Right cardiac atrium (tissue), 5 donors: ENCODE measurements around the gene MRPS26. TPM values are rescaled to one million over a fixed set of nuclear protein-coding genes. Genes with fewer than 3 reads are reported as not detected.
"Not testable (repeated sequence)": the region's sequence is repeated elsewhere in the genome, so short reads cannot be mapped to it uniquely, and the experiment has no call there.

ENCODE experiments used
- ATAC-seq, 2 donors: fragments of 200-7000 bp; cut with Tn5 transposase; one replicate each; pipeline versions ENCODE4 v1.8.0 to v1.9.1; 2020; ENCODE audit warnings: moderate library complexity in 2 of 2, mild to moderate bottlenecking in 1 of 2
- DNase-seq, 3 donors: peaks; one replicate each; pipeline ENCODE4 v3.0.0-alpha.2; 2020
- H3K27ac ChIP-seq: one replicate; pipeline ENCODE4 v1.5.1; 2013; ENCODE audit warnings: mild to moderate bottlenecking, low read length, control low read depth, moderate library complexity
- H3K27me3 ChIP-seq: one replicate; pipeline ENCODE4 v1.6.1; 2013; ENCODE audit not compliant: control insufficient read depth, insufficient read depth
- H3K4me1 ChIP-seq: one replicate; pipeline ENCODE4 v1.6.1; 2013; ENCODE audit warnings: low read length; ENCODE audit not compliant: control insufficient read depth, insufficient read depth
- H3K4me3 ChIP-seq: one replicate; pipeline ENCODE4 v1.5.1; 2013; ENCODE audit warnings: low read length, control low read depth
- H3K9me3 ChIP-seq: one replicate; pipeline ENCODE4 v1.6.1; 2013; ENCODE audit warnings: low read length; ENCODE audit not compliant: control insufficient read depth
- WGBS: extraction: QIAGEN DNeasy Blood & Tissue Kit; methylation state at CpG from one replicate; pipeline ENCODE4 v1.1.7; 2013; 5-methylcytosine and 5-hydroxymethylcytosine counted together
- intact Hi-C, 4 donors: fragments of 100-400 bp; cut with DNase I; formaldehyde crosslinking; loops; one replicate each; pipeline versions ENCODE4 v1.11.0 to v1.14.0; 2022 to 2023
- polyA plus RNA-seq: library from polyadenylated mRNA; stranded (reverse); fragments of 200-250 nt; gene quantifications from one replicate; pipeline ENCODE4 v1.2.3, GENCODE V29; 2013
- total RNA-seq, 4 donors: library from RNA; stranded (reverse); fragmentation: NEBNext Ultra II Directional; extraction: Animal tissue kit (Norgen Biotek cat#: 25700); gene quantifications; one replicate each; pipeline ENCODE4 v1.2.1, GENCODE V29; 2021
- donor health status: healthy with polysubstance abuse.
- donor health status: DM: no; HTN: yes; CAD: no.
- donor health status: DM: no; HTN: no; CAD: no.
- donor health status: DM: no; HTN: yes; CAD: no; lungs with severe emphysema.
- donor health status: DM: yes; HTN: yes; CAD: no.

MRPS26 gene
- total and polyA plus RNA-seq, 5 donors: 31.5 to 69.9 (median 46.7) TPM

DNA sequence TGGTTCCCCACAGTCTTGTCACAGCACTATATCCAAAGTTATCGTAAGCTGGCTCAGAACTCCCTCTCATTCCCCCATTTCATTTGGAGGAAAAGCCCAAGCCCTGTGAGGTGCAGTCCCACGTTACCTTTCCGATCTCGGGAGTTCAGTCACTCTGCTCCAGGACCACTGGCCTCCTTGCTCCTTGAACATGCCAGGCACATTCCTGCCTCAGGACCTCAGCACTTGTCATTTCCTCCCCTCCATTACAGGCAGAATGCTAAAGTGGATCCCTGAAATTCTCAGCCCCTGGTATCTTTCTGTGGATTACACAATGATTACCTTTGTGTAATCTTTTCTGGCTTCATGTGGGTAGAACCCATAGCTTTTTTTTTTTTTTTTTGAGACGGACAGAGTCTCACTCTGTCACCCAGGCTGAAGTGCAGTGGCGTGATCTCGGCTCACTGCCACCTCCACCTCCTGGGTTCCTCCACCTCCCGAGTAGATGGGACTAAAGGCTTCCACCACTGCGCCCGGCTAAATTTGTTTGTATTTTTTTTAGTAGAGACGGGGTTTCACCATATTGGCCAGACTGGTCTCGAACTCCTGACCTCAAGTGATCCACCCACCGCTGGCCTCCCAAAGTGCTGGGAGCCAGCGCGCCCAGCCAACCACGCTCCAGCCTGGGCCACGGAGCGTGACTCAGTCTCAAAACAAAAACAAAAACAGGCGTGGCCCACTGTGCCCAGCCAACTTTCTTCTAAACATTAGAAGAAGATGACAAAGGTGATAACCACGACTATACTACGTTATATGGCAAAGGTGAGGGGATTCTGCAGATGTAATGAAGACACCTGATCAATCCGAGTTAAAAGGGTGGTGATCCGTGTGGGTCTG lies 21.5 kb downstream of the MRPS26 start:
- Histone ChIP-seq H3K9me3 (no peaks in the 10 kb centered on the region), H3K27ac (no peak overlapping the region), H3K4me1 (no peaks in the 10 kb centered on the region), H3K4me3 (no peak overlapping the region), H3K27me3 (no peaks in the 10 kb centered on the region)
- intact Hi-C loops: no loop called here
- DNase-seq (no peak), ATAC-seq (no peak)
- 83% methylated on average over 23 of the region's 23 CpGs for WGBS

DNA sequence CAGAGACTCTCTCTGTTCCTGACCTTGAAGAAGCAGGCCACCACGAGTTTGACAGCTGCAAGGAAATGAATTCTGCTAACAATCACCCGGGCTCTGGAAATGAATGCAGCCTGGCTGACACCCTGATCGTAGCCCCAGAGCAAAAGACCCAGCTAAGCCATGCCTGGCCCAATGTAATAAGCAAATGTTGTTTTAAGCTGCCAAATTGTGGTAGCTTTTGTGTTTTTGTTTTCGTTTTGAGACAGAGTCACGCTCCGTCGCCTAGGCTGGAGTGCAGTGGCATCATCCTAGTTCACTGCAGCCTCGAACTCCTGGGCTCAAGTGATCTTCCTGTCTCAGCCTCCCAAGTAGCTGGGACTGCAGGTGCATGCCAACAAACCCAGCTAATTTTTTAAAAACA lies 22.2 kb downstream of the MRPS26 start:
- intact Hi-C loops: no loop called here
- DNase-seq (no peak), ATAC-seq (no peak)
- Histone ChIP-seq H3K4me1 (no peaks in the 10 kb centered on the region), H3K9me3 (no peaks in the 10 kb centered on the region), H3K27ac (no peak overlapping the region), H3K4me3 (no peak overlapping the region), H3K27me3 (no peaks in the 10 kb centered on the region)
- 67% methylated on average over 8 of the region's 8 CpGs for WGBS

DNA sequence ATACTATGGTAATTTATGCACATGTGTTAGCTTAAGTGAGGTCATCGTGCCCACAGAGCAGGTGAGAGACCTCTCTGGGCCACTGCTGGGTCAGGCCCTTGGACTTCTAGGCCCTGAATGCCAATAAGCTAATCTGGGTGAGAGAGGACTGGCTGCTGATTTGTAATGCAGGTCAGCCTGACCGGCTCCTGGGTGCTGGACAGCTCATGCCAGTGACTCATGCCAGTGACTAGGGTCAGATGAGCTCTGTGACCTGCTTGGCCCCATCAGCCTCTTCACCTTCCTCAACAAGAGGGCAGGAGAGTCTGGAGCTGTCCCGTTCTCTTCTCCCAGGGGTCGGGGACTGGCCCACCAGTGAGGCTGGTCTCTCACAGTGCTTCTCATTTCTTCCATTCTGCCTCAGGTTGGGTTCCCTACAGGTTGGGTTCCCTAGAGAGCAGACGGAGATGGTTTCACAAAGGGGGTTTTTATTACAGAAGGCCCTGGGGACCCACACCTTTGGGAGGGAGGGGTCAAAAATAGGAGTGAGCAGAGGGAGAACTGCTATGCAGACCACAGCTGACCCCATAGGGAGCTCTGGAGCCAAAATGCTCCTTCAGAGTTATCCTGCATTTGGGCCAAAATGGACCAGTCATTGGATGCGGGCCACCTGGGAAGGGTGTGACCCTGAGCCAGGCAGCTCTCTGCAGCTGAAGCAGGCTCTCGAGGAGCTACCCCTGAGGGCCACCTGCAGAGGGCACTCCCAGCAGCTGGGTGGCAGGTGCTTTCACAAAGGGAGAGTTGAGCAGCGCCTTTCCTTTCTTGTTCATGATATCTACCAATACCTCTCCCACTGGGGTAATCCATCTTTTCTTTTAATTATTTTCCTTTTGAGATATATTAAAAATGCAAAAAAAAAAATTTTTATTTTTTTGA lies 23.4 kb downstream of the MRPS26 start:
- ATAC-seq (no peak), DNase-seq (no peak)
- Histone ChIP-seq H3K9me3 (no peaks in the 10 kb centered on the region), H3K27me3 (no peaks in the 10 kb centered on the region), H3K4me3 (no peak overlapping the region), H3K4me1 (no peaks in the 10 kb centered on the region), H3K27ac (no peak overlapping the region)
- WGBS: 82% methylated on average over 8 of the region's 8 CpGs
- intact Hi-C loops: no loop called here

DNA sequence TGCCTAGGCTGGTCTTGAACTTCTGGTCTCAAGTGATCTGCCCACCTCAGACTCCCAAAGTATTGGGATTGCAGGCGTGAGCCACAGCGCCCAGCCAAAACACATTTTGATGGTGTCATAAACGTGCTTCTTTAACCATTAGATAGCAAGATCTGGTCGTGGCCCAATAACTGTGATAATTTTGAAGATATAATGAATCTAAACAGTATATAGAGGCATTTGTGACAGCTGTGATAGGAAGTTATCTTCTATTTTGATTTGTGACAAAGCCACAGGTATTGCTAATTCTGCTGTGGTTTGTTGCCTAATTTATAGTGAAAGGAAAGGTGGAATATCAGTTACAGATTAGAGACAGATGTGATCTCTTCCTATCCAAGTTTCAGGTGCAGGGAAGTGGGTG lies 24.9 kb downstream of the MRPS26 start:
- DNase-seq: no peak
- intact Hi-C loops: no loop called here
- Histone ChIP-seq H3K4me1 (no peaks in the 10 kb centered on the region), H3K27ac (no peak overlapping the region), H3K4me3 (no peak overlapping the region), H3K27me3 (no peaks in the 10 kb centered on the region), H3K9me3 (no peaks in the 10 kb centered on the region)
- ATAC-seq: no peak
- WGBS: 80% methylated on average over 4 of the region's 4 CpGs

DNA sequence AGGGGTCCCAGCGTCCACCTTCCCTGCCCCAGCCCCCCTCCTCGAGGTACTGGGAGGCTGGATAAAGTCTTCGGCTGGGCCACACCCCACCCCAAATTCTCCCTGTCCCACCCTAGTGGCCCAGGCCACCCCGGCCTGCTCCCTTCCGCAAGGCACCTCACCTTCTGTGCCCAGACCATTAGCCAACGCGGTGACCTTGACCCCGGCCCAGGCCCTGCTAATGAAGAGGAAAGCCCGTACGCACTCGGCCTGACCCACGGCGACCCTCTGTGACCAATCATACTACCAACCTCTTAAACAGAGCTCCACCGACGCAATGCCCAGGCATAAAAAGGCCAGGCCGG lies 25.4 kb downstream of the MRPS26 start:
- peak in 1 of 2 donors; percentile 13 for ATAC-seq
- Histone ChIP-seq H3K4me3 (no peak overlapping the region), H3K27ac (no peak overlapping the region)

DNA sequence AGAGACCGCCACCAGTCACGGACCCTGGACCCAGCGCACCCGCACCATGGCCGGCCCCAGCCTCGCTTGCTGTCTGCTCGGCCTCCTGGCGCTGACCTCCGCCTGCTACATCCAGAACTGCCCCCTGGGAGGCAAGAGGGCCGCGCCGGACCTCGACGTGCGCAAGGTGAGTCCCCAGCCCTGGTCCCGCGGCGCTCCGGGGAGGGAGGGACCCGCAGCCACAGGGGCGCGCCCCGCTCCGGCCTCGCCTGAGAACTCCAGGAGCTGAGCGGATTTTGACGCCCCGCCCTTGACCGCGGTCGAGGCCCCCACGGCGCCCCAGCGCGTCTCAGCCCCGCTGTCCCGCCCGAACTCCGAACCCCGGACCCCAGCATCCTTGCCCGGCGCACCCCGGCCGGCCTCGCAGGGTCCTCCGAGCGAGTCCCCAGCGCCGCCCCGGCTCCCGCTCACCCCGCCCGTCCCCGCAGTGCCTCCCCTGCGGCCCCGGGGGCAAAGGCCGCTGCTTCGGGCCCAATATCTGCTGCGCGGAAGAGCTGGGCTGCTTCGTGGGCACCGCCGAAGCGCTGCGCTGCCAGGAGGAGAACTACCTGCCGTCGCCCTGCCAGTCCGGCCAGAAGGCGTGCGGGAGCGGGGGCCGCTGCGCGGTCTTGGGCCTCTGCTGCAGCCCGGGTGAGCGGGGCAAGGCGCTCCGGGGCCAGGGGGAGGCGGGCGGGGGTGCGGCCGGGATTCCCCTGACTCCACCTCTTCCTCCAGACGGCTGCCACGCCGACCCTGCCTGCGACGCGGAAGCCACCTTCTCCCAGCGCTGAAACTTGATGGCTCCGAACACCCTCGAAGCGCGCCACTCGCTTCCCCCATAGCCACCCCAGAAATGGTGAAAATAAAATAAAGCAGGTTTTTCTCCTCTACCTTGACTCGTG lies 26.0 kb downstream of the MRPS26 start, which contains the start of gene OXT:
OXT (plus strand) TSS at position 11 of the 920 bp plus-strand sequence; CDS start at position 47, 36 bp downstream.
- Histone ChIP-seq H3K27me3 (no peaks in the 10 kb centered on the region), H3K9me3 (no peaks in the 10 kb centered on the region), H3K4me3 (peak within 1 kb of the TSS; percentile 47), H3K4me1 (no peaks in the 10 kb centered on the region), H3K27ac (no peak within 1 kb of the TSS)
- DNase-seq (peak; percentile 68 to 85 (median 83)), ATAC-seq (peak; percentile 83 to 91)
- intact Hi-C loops: no loop called here
- 8% methylated on average over 95 of the region's 95 CpGs for WGBS

More for the DNA sequence above, 25.4 kb downstream of the MRPS26 start:
- intact Hi-C loops: no loop called here
- WGBS: 73% methylated on average over 16 of the region's 16 CpGs
- no peaks in the 10 kb centered on the region for H3K4me1 ChIP-seq
- no peaks in the 10 kb centered on the region for H3K27me3 ChIP-seq
- no peak for DNase-seq
- H3K9me3 ChIP-seq: no peaks in the 10 kb centered on the region

DNA sequence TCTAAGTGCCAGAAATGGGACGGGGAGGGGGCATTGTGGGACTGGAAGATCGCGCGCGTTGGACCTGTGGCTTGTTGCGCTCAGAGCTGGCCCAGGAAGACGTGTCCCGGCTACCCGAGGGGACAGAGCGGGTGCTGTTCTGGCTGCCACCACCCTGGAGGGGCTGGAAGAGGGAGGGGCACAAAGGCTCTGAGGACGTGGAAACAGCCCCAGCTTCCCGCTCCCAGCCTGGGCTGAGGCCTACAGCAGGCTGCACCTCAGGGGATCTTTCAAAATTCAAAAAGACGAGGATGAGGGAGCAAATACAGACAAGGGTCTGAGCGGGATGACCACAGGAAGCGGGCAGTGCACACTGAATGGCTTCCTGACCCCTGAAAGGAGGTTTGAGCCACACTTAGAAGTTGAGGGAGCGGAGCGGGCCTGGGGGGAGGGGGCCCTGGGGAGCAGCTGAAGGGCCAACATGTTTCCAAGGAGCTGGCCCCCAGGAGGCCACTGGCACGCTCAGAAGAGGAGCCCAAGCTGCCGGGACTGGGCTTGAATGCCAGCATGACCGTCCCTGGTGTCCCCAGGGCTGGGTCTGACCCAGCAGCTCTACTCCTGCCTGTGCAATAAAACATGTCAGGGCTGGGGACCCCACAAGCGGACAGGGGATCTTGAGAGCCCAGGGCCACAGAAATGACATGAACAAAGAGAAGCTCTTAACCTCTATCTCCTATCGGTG lies 26.8 kb downstream of the MRPS26 start:
- DNase-seq: no peak
- intact Hi-C loops: no loop called here
- no peaks in the 10 kb centered on the region for H3K9me3 ChIP-seq
- no peaks in the 10 kb centered on the region for H3K4me1 ChIP-seq
- H3K4me3 ChIP-seq: peak overlapping the region; percentile 47
- ATAC-seq: peak in 1 of 2 donors; percentile 35
- H3K27me3 ChIP-seq: no peaks in the 10 kb centered on the region
- 76% methylated on average over 22 of the region's 22 CpGs for WGBS
- H3K27ac ChIP-seq: no peak overlapping the region

DNA sequence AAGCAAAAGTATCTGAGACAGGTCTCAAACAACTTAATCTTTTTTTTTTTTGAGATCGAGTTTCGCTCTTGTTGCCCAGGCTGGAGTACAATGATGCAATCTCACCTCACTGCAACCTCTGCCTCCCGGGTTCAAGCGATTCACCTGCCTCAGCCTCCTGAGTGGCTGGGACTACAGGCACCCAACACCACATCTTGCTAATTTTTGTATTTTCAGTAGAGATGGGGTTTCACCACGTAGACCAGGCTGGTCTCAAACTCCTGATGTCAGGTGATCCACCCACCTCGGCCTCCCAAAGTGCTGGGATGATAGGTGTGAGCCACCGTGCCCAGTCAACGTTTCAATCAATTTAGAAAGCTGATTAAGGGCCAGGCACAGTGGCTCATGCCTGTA lies 27.4 kb downstream of the MRPS26 start:
- H3K9me3 ChIP-seq, DNase-seq, ATAC-seq, H3K4me1 ChIP-seq, H3K27me3 ChIP-seq, H3K27ac ChIP-seq, H3K4me3 ChIP-seq, intact Hi-C loops: not testable (repeated sequence)
- WGBS: 93% methylated on average over 8 of the region's 8 CpGs

DNA sequence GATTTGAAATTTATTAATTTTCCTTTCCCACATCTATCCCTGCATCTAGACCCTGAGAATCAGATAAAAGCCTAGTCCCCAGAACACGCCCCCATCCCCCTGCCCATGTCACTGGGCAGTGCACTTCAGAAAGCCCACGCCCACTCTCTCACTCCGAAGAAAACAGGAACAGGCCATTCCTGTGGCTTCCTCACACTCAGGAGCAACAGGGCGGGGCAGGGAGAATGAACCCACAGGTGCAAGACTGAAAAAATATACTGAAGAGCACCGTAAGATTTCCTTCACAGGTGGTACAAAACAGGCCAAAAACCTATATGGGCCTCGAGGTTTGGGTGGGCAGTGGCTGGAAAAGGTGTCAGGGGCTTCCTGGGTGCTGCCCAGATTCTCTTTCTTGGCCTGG lies 29.0 kb downstream of the MRPS26 start:
- intact Hi-C loops: no loop called here
- DNase-seq (no peak), ATAC-seq (no peak)
- H3K9me3 ChIP-seq: no peaks in the 10 kb centered on the region
- no peaks in the 10 kb centered on the region for H3K4me1 ChIP-seq
- no peaks in the 10 kb centered on the region for H3K27me3 ChIP-seq
- H3K4me3 ChIP-seq: no peak overlapping the region
- WGBS: 72% methylated on average over 6 of the region's 6 CpGs
- no peak overlapping the region for H3K27ac ChIP-seq

DNA sequence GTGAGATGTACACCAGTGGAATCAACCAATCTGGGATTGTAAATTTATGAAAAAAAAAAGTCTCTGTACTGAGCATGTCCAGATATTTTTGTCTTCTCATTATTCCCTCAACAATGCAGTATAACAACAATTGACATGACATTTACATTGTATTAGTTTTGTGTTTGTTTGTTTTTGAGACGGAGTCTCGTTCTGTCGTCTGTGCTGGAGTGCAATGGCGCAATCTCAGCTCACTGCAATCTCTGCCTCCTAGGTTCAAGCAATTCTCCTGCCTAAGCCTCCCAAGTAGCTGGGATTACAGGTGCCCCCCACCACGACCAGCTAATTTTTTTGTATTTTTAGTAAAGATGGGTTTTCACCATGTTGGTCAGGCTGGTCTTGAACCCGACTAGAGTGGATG lies 29.5 kb downstream of the MRPS26 start:
- H3K9me3 ChIP-seq, H3K4me1 ChIP-seq, ATAC-seq, DNase-seq, H3K27me3 ChIP-seq, H3K27ac ChIP-seq, H3K4me3 ChIP-seq, intact Hi-C loops: not testable (repeated sequence)
- WGBS: 88% methylated on average over 6 of the region's 6 CpGs
